AG08395 (cell line): ENCODE results near the gene TPCN2.
"Not testable (repeated sequence)": the region's sequence is repeated elsewhere in the genome, so short reads cannot be mapped to it uniquely, and the experiment has no call there.

Experiments used
- DNase-seq: peaks from one replicate; pipeline ENCODE4 v3.0.0; 2012; ENCODE audit warnings: mixed read lengths, low spot score

Gene TPCN2

DNA sequence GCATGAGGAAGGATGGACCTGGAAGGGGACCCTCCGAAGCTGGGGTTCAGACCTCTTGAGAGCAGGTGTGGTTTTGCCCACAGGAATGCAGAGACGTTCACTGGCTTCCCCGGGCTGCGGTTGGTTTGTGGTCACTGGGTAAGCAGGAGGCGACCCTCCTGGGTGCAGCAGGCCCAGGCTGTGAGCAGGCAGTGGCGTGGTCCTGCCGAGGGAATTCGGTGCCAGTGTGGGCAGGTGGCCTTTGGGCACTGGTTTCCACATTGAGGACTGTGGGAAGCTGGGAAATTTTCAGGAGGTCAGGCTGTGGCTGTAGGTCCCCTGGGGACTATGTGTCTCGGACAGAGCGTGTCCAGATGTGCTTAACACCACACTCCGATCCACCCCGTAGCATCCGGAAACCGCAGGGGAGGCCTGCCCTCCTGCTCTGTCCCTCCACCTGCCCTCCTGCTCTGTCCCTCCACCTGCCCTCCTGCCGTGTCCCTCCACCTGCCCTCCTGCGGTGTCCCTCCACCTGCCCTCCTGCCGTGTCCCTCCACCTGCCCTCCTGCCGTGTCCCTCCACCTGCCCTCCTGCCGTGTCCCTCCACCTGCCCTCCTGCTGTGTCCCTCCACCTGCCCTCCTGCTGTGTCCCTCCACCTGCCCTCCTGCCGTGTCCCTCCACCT, 27.5 kb downstream of the TPCN2 start:
- no peak for DNase-seq

- not testable (repeated sequence) for DNase-seq
Observed at GRCh38 chr11:69076977-69077376, 28.2 kb downstream of the TPCN2 start.

GRCh38 chr11:69078508-69078907, 29.8 kb downstream of the TPCN2 start:
- no peak for DNase-seq

- no peak for DNase-seq
Observed at GRCh38 chr11:69078930-69079605, 30.3 kb downstream of the TPCN2 start.

- DNase-seq, result no peak
Observed at GRCh38 chr11:69079661-69080256, 31.0 kb downstream of the TPCN2 start.

DNA sequence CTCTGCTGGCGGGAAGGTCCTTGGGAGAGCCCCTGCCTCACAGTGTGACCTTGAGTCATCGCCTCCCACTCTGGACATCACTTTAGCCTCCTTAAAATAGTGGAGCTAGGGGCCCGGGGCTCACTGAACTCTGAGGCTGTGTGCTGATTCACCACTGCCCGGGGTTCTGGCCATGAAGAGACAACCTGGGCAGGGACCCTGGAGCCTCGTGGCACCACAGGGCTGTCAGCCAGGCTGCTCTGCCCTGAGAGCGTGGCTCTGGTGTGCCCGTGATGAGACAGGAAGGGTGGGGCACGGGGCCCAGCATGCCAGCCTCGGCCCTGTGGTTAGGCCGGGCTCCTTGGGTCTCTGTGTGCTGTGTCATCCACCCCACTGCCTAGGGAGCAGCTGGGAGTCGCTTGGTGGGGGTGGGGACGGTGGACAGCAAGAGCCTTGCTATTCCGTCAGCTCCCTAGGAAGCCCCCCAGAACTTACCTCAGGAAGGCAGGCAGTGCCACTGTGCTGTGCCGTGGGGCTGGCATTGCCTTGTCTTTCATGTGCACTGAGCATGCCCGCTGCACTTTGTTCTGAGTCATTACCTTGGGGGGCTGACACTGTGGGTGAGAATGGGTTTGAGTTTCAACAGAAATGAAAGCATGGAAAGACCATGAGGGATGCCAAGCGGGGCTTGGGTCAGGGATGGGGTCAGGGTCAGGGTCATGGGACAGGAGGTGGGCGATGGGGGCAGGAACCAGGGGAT, 31.7 kb downstream of the TPCN2 start:
- peak; percentile 51 for DNase-seq

- no peak for DNase-seq
Observed at GRCh38 chr11:69081180-69081579, 32.4 kb downstream of the TPCN2 start.

DNA sequence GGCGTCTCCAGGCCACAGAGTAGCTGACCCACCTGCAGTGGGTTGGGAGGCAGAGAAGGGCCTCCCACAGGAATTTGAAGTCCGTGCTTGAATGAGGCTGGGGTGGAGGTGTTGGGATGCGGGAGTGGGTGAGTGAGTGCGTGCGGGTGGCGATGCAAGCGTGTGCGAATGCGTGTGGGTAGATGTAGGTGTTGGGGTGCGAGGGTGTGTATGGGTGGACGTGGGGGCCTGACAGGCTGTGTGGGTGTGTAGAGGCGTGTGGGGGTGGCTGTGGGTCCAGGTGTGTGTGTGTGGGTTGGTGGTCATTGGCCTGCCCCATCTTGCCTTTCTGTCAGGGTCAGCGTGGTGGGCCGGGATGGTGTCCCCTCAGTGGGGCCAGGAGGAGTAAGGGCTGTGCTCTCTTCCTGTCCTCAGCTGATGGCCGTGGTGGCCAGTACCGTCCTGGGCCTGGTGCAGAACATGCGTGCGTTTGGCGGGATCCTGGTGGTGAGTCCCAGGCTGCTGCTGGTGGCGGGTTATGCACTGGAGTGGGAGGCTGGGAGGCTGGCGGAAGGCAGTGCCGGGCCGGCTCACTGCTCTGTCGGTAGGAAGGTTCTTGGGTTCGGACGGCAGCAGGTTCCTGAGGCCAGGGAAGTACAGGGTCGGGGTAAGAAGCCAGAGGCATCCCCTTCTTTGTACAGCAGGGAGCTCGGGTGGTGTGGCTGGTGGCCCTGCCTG, 35.0 kb downstream of the TPCN2 start:
- DNase-seq, result no peak

DNA sequence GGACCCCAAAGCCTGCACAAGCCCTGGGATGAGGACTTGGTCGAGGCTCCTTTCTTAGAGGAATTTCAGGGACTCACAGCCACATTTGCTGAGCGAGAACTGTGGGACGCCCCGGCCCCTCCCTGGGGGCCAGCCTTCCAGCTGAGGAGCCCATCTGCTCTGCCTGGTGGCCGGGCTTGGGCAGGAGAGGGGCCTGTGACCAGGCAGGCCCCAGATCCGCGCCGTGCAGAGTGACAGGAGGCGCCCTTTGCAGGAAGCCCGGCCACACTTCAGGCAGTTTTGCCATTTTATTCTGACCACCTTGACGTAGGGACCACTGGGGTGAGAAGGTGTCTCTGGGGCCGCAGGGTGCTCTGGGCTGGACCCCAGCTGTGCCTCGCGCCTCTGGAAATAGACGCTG, 35.6 kb downstream of the TPCN2 start:
- no peak for DNase-seq

GRCh38 chr11:69085490-69086095, 36.9 kb downstream of the TPCN2 start:
- no peak for DNase-seq

DNA sequence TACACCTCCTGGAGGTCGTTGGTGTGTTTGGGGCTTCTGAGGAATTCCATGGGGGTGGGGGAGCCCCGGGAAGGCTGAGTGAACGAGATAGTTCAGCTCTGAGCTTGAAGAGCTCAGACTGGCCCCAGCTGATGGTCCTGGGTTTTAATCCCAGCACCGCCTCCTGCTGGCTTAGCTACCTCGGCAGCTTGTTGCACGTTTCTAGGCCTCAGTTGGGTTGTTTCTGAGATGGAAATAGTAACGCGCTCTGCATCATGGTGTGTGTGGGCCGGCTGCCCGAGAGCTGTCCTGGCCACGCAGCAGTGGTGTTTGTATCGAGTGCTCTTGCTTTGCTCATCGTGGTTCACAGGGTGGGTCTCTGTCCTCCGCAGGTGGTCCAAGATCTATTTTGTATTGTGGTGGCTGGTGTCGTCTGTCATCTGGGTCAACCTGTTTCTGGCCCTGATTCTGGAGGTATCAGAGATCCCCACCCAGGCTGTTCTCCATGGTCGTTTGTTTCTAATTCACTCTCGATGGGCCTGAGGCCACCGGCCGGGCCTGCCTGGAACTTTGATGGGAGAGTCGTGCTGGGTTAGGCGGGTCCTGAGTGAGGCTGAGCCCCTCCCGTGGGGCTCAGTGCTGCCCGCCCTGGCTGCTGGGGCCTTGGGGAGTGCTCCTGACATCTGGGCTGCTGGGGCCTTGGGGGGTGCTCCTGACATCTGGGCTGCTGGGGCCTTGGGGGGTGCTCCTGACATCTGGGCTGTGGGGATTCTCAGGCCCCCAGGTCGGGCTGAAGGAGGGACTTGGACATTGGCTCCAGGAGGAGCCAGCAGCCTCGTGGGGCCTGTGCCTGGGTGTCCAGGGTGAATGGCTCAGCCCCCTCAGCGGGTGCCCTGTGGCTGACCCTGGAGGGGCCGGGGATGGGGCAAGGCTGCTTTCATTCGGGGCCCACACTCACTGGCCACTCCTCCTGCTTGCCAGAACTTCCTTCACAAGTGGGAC, 37.7 kb downstream of the TPCN2 start:
- no peak for DNase-seq

GRCh38 chr11:69087133-69087524, 38.4 kb downstream of the TPCN2 start:
- DNase-seq, result no peak

DNA sequence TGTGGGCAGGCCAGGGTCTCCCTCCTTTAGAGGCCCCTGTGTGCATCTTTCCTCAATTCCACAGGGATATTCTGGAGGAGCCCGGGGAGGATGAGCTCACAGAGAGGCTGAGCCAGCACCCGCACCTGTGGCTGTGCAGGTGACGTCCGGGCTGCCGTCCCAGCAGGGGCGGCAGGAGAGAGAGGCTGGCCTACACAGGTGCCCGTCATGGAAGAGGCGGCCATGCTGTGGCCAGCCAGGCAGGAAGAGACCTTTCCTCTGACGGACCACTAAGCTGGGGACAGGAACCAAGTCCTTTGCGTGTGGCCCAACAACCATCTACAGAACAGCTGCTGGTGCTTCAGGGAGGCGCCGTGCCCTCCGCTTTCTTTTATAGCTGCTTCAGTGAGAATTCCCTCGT, 39.1 kb downstream of the TPCN2 start:
- DNase-seq, result no peak

- peak; percentile 92 for DNase-seq
Observed at GRCh38 chr11:69088676-69089146, 40.0 kb downstream of the TPCN2 start.

DNA sequence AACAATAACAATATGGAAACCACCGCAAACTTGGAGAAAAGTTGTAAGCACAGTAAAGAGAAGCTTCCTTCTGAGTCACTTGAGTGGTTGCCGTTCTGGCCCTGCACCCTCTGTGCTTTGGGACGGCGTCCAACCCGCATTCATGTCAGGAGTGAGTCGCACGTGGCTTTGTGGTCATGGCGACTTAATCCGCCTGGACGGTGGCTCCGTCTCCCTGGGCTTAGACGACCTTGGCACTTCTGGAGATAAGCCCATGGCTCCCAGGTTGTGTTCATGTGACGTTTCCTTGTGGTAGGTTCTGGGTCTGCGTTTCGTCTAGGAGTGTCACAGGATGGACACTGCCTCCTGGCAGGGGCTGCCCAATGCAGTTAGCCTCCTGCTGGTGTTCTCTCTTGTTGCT, 40.5 kb downstream of the TPCN2 start:
- peak; percentile 89 for DNase-seq

GRCh38 chr11:69091638-69092165, 43.0 kb downstream of the TPCN2 start:
- DNase-seq, result no peak

GRCh38 chr11:69092263-69092662, 43.5 kb downstream of the TPCN2 start:
- DNase-seq, result no peak

GRCh38 chr11:69093106-69093505, 44.4 kb downstream of the TPCN2 start:
- no peak for DNase-seq

DNA sequence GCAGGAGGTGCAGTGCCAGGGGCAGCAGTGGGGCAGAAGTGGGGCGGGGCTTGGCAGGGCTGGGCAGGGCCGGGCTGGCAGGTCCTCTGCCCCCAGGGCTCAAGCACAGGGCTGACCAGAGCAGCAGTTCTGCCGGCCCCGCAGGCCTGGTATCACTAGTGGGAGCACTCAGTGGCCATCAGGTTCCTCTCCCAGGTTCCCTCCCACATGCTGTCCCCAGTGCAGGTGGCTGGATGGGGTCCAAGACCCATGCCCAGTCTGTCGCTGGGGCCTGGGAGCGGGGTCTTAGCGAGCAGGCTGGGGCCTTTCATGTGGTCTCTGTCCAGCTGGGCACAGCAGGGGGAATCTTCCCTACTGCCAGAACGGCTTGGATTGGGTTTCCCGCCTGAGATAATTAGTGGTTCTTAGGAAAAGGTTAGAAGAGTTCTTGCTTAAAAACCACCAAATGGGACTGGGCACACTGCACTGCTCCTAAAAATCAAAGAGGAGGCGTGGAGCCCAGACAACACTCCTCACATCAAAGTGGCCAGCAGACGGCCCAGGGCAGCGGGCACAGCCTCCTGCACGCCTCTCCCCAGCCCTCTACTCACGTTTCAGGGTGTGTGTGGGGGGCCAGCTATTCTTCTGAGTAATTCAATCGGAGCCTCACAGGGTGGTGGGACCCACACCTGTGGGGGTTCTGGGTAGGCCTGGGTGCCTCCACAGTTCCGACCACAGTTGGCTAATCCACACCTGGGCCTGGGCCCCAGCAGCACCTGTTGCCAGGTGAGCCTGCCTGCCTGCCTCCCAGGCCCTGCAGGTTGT, 45.6 kb downstream of the TPCN2 start:
- DNase-seq, result no peak
